ENCODE measurements around the gene MYCBP2.
"Not testable (repeated sequence)": the region's sequence is repeated elsewhere in the genome, so short reads cannot be mapped to it uniquely, and the experiment has no call there.

MYCBP2 gene

DNA sequence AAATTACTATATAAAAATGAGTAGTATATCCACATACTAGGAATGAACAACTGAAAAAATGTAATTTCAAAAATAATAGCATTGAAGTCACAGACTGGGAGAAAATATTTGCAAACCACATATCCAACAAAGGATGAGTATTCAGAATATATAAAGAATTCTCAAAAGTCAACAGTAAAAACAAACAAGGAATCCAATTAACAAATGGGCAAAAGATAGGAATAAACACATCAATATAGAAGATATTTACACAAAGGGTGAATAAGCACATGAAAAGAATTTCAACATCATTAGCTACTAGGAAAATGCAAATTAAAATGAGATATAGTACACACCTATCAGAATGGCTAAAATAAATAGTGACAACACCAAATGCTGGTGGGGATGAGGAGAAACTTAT is 37.0 kb downstream of the MYCBP2 start:
- DNase-seq: no peak

DNA sequence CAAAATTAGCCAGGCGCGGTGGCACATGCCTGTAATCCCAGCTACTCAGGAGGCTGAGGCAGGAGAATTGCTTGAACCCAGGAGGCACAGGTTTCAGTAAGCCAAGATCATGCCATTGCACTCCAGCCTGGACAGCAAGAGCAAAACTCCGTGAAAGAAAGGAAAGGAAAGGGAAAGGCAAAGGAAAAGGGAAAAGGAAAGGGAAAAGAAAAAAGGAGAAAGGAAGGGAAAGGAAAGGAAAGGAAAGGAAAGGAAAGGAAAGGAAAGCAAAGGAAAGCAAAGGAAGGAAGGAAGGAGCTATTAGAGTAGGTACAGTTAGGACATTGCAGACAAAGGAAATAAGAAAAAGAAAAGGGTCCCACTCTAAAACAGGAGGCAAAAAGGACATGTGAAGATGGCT is 41.3 kb downstream of the MYCBP2 start:
- DNase-seq: not testable (repeated sequence)

DNA sequence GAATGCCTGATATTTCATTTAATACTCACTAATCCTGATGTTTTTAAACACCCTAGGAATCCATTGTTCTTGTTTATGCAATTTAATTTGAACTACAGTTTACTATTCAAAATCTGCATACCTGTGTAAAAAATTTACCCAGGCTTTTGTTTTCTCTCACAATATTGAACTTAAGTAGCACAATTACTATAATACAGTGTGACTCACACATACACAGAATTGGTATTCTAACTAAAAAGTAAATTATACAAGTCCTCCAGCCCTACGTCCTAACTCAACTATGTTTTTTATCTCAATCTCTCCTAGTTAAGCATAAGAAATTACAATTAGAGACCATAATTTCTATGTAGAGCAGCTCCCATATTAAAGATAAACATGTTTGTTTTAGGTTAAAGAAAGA is 41.8 kb downstream of the MYCBP2 start:
- no peak for DNase-seq

DNA sequence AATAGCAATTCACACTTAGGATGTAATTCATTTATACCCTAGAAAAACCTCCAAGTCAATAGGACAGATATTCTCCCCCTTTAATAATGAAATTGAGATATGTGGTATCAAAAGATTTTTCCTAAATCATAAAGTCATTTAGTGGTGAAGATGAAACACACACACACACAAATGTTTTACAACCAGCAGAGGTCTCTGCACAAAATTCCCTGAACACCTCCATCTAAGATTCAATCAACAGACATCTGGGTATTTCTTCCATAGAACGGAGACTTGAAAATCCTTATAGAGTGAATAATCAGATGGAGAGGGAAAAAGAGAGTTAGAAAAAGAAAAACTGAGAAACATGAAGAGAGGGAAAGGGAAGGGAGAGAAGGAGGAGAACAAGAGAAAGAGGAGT is 52.8 kb downstream of the MYCBP2 start:
- DNase-seq: no peak

DNA sequence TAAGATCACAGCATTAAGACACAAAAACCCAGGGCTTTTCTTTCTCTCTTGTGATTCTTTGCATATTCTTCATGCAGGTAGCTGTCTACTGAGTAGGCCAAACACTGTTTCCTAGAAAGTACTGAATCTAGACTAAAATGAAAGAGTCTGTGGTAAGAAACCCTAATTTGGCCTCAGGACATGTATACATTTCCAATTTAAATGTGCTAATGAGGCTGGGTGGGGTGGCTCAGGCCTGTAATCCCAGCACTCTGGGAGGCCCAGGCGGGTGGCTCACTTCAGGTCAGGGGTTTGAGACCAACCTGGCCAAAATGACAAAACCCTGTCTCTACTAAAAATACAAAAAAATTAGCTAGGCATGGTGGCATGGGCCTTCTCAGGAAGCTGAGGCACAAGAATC is 57.8 kb downstream of the MYCBP2 start:
- no peak for DNase-seq

DNA sequence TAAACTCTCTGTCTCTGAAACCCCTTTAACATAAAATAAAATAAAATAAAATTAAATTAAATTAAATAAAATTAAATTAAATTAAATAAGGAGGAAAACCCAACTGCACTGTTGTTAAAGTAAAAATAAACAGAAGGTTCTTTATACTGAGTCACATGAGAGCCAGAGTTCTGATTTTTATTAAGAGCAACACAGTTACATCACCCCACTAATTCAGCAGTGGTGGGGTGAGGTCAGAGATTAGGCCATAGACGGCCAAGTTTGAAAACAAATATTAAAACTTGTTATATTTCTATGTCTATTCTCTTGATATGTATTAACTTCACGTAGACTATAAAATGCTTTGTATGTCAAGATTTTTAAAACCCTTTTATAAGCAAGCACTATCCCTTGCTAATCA is 59.5 kb downstream of the MYCBP2 start:
- DNase-seq: no peak

DNA sequence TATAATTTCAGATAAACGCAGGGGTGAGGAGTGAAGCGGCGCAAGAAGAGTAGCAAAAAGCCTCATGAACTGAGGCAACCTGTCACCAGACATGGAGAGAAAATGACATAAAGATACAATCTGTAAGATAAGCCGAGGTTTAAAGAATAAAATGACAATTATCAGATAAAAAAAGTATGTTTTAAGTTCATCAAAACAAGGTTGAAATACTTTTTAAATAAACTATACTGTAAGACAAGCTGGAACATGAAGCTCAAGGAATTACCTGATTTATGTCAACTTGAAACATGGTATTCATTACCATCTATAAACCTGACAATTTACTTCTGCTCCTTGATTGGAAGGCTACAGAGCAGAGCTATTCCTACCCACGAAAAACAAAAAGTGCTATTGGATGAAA is 61.6 kb downstream of the MYCBP2 start:
- no peak for DNase-seq

DNA sequence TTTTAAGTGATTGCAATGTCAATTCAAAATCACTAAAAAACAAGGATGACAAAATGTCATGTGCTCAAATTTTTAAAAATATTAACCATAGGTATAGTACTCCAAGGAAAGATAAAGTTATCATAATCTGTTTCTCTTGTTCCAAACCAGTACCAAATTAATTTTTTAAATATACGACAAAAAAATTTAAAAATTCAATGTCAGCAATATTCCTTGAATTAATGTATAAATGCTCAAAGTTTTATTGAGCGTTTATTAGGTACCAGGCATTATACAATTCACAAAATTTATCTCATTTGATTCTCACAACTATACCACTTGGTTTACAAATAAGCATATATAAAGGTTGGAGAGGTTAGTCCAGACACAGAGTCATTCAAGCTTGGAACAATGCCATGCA is 64.7 kb downstream of the MYCBP2 start:
- DNase-seq: no peak

DNA sequence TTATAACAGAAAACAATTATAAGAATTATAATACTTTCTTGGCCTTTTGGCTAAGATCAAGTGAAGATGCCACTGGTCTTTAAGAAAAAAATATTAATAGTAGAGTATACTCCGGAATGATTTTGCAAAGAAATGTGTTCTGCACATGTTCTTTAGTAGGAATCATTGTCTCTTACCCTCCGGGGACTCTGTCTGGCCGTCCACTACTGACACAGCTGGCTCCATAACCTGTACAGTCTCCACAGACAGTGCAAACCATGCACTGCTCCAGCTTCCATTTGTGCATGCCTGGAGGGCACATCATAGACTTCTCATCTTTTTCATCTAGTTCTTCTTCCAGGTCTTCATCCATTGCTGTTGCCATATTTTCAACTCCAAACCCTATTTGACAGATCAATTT is 75.9 kb downstream of the MYCBP2 start:
- DNase-seq: no peak

DNA sequence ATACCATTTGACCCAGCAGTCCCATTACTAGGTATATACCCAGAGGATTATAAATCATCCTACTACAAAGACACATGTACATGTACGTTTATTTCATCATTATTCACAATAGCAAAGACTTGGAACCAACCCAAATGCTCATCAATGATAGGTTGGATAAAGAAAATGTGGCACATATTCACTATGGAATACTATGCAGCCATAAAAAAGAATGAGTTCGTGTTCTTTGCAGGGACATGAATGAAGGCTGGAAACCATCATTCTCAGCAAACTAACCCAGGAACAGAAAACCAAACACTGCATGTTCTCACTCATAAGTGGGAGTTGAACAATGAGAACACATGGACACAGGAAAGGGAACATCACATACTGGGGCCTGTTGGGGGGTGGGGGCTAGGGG is 81.7 kb downstream of the MYCBP2 start:
- not testable (repeated sequence) for DNase-seq

DNA sequence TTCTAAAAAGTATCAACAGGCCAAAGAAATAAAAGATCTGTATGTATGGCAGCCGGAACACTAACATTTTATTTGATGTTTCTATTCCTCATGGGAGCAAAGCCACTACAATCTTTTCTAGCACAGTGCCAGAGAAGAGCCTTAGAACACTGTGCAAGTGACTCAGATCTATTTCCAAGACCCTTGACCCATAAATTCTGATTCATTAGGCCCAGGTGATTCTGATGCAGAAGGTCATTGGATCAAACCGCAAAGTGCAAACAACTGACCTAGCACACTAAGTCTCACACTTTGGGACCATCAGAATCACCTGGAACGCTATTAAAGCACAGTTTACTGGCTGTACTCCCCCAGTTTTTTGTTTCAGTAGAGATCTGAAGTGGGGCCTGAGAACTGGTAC is 87.6 kb downstream of the MYCBP2 start:
- no peak for DNase-seq

DNA sequence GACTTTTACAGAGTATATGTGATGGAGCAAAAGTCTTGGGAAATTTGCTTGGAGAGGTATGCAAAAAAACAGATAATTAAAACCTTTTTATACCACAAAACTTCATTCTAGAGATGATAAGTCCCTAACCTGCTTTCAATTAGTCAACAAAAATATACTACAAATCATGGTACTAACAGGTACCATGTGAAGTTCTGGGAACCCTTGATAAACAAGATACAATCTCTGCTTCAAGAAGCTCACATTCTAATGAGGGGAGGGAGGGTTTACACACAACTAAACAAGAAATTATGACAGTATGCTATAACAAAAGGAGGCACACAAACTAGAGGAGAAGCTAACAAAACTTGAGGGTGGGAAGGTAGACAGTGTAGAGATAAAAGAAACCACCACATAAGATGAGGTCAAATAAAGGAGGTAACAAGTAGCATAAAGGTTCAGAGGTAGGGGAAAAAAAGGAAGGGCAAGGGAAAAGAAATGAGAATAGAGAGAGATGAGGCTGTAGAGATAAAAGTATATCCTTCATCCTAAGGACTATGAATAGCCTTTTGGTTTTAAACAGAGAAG is 91.4 kb downstream of the MYCBP2 start:
- DNase-seq: no peak

DNA sequence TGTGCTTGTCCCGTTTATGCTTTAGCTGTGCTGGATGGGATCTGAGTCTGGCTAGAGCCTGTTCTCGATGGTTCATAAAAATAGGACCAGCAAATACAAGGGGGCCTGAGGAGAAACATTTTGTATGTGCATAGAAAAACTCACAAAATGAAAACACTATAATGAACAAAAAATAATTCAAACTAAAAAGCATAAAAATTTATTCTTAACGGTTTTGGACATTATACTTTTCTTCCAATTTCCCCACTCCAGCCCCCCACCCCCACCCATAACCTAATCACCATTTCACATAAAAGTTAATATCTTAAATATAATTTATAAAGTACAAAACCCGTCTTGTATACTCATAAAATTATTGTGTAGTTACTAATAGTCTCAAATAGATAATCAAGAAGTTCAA is 93.7 kb downstream of the MYCBP2 start:
- no peak for DNase-seq

DNA sequence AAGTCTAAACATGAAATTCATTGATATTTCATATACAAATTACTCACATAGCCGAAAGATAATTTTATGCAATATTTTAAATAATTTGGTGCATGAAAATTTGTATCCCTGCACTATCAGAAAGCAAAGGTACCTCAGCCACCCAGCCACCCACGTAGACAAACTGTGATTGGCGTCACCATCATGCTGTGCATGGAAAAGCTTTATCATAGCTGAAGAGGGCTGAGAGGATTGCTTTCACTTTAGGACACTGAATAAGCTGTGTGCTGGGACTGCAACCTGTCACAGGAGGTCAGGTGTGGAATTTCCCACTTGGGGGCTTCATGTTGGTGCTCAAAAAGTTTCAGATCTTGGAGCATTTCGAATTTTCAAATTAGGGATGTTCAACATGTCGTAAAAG is 96.3 kb downstream of the MYCBP2 start:
- no peak for DNase-seq

DNA sequence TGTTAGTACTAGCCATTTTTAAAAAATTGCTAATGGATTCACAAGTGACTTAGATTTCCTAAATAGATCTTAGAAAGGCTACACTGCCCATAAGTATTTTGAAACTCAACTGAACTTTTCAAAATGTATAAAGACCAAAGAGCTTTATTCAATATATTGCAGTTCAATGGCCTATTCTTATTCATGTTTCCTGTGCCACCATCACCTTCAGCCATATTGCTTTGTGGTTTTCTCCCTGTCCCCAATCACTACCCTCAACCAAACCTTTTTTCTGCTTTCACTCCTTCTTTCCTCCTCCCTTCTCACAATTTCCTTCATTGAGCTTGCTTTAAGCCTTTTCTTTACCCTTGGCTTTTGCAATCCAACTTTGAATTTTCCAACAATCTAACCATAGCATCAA is 100.9 kb downstream of the MYCBP2 start:
- no peak for DNase-seq

DNA sequence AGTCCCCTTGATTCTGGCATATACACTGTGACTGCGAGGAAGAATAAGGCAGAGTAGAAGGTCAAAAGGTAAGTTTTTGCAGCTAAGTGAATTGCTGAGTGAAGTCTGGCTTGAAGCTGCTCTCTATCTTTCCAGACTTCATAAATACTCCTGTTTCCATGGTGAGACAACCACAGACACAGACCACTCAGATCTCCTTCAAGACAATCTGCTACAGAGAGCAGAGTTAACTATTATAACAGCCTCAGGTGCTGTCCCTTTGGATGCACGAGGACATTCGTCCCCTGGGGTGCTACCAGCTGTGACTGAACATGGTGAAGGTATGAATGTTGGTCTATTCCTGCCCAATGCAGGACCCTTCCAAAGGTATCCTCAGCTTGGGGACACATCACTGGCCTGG is 104.0 kb downstream of the MYCBP2 start:
- no peak for DNase-seq

DNA sequence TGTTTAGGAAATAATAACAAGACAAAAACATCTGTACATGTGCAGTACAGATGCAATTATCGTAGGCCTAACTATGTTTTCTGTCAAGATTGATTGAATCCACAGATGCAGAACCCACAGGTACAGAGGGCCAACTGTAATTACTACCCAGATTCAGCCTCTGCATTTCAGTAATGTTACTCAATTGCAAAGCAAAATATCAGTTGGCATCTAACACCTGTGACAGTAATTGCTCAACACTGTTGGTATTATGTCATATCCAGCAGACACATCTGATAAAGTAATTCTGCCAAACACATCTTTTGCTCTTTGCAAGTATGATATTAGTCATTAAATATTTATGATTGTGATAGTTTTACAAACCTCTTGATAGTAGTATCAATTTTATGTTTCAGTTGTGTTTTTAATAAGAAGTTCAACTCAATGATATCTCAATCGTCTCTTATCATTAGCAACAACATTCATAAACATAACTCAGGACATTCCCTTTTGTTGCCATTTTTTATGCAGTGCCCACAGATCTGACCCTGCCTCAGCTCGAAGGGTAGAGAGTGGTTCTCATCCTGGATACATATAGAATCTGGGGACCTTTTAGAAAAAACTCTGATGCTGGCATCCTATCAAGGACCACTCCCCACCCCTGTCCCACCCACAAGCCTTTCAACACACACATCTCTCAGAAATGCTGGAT is 104.7 kb downstream of the MYCBP2 start:
- no peak for DNase-seq

DNA sequence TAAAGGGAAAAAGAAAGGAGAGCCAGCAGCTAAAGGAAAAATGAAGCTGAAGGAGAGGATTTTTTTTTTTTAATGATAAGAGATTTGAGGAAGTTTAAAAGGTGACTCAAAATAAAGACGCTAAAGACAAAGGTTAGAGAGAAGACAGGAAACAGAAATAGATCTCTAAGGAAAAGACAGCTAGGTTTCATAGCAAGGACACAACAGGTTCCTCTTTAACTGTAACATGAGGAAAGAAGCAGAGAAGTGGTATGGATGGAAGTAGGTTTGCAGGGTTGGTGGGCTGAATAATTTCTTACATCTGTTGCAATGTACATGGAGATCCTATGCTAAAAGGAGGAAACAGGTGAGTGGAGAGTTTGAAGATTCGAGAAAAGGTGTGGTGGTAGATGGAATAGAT is 107.5 kb downstream of the MYCBP2 start:
- no peak for DNase-seq

DNA sequence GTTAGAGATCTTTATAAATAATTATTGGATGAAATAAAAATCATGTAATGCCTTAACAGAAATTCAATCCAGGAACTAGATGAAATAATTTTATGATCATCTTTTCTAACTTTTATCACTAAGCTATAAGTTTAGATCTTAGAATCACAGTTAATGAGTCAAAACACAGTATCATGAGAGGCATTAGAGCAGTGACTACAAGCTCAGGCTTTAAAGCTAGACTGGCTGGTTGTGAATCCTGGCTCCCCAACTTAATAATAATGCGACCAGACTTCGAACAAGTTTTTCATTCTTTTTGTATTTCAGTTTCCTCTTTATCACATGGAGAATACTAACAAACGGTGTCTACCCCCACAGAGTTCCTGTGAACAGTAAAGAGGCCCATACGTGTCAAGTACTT is 108.6 kb downstream of the MYCBP2 start:
- DNase-seq: no peak

DNA sequence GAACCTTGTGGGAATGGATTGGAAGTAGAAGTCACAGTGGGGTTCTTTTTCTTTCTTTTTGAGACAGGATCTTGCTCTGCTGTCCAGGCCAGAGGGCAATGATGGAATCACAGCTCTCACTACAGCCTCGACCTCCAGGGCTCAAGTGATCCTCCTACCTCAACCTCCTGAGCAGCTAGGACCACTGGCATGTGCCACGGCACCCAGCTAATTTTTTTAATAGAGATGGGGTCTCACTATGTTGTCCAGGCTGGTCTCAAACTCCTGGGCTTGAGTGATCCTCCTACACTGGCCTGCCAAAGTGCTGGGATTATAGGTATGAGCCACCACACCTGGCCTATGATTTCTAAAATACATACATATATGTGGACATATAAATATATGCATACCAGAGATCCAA is 111.4 kb downstream of the MYCBP2 start:
- DNase-seq: no peak

DNA sequence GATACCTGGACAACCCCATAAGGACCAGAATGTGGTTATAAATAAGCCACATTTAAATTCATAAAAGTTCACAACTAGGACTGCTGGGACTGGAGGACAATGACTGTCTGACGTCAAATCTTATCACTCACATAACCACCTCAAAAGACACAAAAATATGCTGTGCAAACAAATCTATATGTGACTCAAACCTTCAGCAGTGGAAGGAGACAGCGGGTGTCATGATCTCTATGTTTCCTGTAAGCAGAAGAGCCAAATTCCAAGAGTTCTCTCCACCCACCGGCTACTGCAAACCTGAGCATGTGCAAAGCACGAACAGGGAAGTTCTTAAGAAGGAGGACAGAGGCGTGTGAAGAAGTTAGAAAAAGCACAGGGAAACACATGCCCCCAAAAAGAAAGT is 113.2 kb downstream of the MYCBP2 start:
- DNase-seq: no peak

DNA sequence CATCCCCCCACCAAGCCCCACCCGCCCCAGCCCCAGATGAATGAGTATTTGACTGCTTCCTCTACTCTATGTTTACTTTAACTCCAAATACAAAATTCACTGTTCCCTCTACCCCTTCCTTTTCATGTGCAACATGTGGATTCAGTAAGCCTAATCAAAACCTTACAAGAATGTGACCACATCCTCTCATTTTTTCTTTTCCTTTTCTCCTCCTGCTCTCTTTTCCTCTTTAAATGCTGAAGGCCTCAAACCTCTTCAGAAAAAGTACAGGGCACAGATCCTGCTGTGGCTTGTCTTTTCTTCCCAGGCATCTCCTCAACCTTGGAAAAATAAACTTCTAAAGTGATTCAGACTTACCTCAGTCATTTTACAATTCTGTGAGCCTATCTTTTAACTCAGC is 119.0 kb downstream of the MYCBP2 start:
- DNase-seq: no peak

DNA sequence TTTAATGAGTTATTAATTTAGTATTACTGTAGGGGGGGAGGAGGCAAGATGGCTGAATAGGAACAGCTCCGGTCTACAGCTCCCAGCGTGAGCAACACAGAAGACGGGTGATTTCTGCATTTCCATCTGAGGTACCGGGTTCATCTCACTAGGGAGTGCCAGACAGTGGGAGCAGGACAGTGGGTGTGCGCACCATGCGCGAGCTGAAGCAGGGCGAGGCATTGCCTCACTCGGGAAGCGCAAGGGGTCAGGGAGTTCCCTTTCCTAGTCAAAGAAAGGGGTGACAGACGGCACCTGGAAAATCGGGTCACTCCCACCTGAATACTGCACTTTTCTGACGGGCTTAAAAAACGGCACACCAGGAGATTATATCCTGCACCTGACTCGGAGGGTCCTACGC is 127.9 kb downstream of the MYCBP2 start:
- DNase-seq: not testable (repeated sequence)

DNA sequence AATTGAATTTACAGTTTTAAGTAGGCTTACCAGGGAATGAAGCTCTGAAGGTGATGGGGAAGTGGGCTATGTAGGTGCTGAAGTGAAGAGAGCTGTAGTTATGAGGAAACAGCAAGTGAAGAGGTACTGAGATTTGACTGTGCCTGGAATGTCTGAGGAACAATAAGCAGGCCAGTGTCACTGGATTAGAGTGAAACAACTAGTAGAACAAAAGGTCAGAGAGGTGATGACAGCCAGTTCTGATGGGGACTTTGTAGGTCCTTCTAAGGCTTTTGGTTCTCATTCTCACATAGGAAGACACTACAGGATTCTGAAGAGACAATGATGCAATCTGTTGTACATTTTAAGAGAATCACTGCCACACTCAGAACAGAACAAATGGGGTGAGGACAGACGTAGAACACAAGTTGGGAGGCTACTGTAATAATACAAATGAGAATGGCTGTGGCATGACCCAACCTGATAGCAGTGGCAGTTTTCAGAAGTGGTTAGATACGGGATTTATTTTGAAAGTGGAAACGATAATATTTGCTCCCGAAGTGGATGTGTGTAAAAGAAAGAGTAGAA is 130.8 kb downstream of the MYCBP2 start:
- no peak for DNase-seq

DNA sequence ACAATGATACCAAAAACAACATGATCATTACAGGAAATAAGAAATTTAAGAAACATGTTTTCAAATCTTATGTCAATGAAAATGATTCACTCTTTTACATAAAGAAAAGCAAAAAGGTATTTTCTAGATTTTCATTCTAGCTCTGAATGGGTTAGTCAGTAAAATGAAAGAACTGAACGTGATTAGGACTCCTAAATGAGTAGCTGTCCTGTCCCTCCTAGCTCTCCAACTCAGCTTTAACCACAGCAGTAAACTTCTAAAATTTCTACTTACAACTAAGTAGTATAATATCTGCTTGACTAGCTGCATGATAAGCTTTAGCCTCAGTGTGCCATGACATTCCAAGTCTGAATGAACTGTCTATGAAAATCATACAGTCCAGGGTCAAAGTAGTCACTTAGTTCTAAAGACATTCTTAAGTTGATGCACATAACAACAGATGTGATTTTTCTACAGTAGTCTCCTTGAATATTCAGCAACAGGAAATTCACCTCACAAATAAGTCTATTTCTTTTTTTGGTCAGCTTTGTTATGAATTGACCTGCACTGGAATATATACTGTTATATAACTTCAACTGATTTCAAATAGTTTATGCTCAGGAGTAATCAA is 136.4 kb downstream of the MYCBP2 start:
- no peak for DNase-seq

Data from activated T-cell treated with anti-CD3 and anti-CD28 coated beads, Interleukin-2, amount 50 U/mL, for 1 hour (primary cell).